Adrenal gland (tissue), 12 donors: Measurements from ENCODE around the gene SULT4A1. TPM values are rescaled to one million over a fixed set of nuclear protein-coding genes. Genes with fewer than 3 reads are reported as not detected.

Source experiments
- DNase-seq, 7 donors: peaks; one replicate each; pipeline ENCODE4 v3.0.0-alpha.2; 2019 to 2020
- H3K27ac ChIP-seq, 5 donors: fragments of 200-600 bp; sonication (generic) in 4 of 5; 1 replicate in 3 of 5; 2 replicates in 2 of 5; pipeline versions ENCODE4 v1.5.1 to v1.8.0; 2016 to 2020; ENCODE audit warnings: mild to moderate bottlenecking in 1 of 5
- H3K27me3 ChIP-seq: fragments of 200-600 bp; 2 replicates; pipeline ENCODE4 v1.8.0; 2021
- H3K36me3 ChIP-seq, 2 donors: fragments of 200-600 bp; replicated peaks in 1 of 2; 1 replicate in 1 of 2; 2 replicates in 1 of 2; pipeline versions ENCODE4 v1.5.1 to v1.8.0; 2018 to 2022
- H3K4me1 ChIP-seq, 2 donors: fragments of 200-600 bp; replicated peaks in 1 of 2; 1 replicate in 1 of 2; 2 replicates in 1 of 2; pipeline versions ENCODE4 v1.5.1 to v1.8.0; 2018 to 2021
- H3K4me3 ChIP-seq, 4 donors: fragments of 200-600 bp; sonication (generic) in 3 of 4; one replicate each; pipeline ENCODE4 v1.5.1; 2016 to 2018
- H3K9me3 ChIP-seq, 3 donors: fragments of 200-600 bp; sonication (generic) in 1 of 3; replicated peaks in 1 of 3; 1 replicate in 2 of 3; 2 replicates in 1 of 3; pipeline versions ENCODE4 v1.5.1 to v1.8.0; 2016 to 2021
- CTCF ChIP-seq, 6 experiments: fragments of 450-650 bp in 4 of 6; fragments of 200-600 bp in 2 of 6; sonication (generic) in 1 of 6; IDR thresholded peaks; 1 replicate in 5 of 6; 2 replicates in 1 of 6; pipeline versions ENCODE4 v1.5.1 to v1.8.0; 2016 to 2021; ENCODE audit warnings: antibody characterized with exemption in 6 of 6, mild to moderate bottlenecking in 2 of 6, moderate library complexity in 1 of 6
- POLR2A ChIP-seq, 2 donors: fragments of 450-650 bp; IDR thresholded peaks; one replicate each; pipeline ENCODE4 v1.6.1; 2017; ENCODE audit warnings: antibody characterized with exemption in 2 of 2, mild to moderate bottlenecking in 2 of 2, moderate library complexity in 1 of 2
- WGBS, 4 donors: extraction: QIAGEN DNeasy Blood & Tissue Kit in 2 of 4; methylation state at CpG; one replicate each; pipeline versions ENCODE4 v1.1.5 to v1.1.7; 2013 to 2017; 5-methylcytosine and 5-hydroxymethylcytosine counted together
- intact Hi-C, 2 donors: fragments of 100-400 bp; cut with DNase I; formaldehyde crosslinking; loops; one replicate each; pipeline versions ENCODE4 v1.14.1 to v1.15.0; 2022 to 2023
- polyA plus RNA-seq, 3 donors: library from polyadenylated mRNA; stranded (reverse); fragments of 200-250 nt in 2 of 3; fragments of 350-450 nt in 1 of 3; fragmentation: Illumina TruSeq in 1 of 3; extraction: RNeasy Lipid Tissue Mini Kit (QIAGEN cat#74804) in 1 of 3; gene quantifications; one replicate each; pipeline ENCODE4 v1.2.3, GENCODE V29; 2013 to 2014
- small RNA-seq, 2 donors: library from RNA; depleted of rRNA; stranded (forward); fragments of <200 nt; gene quantifications; one replicate each; pipeline ENCODE3, GENCODE V24; 2016
- total RNA-seq, 9 donors: library from RNA; depleted of rRNA in 4 of 9; stranded (reverse); fragments of >200 nt in 4 of 9; fragments of 120-200 nt in 1 of 9; fragmentation: NEBNext Ultra II Directional in 1 of 9; extraction: Animal tissue kit (Norgen Biotek cat#: 25700) in 1 of 9; gene quantifications; one replicate each; pipeline versions ENCODE4 v1.1.0 to v1.2.4, GENCODE V29; 2013 to 2023
- donor health status: healthy with polysubstance abuse.
- donor health status: Bipolar disorder and iron deficiency.
- donor health status: DM: yes; HTN: yes; CAD: no.
- donor health status: DM: no; HTN: no; CAD: no.
- donor health status: DM: no; HTN: no; CAD: no.
- donor health status: DM: yes; HTN: yes; CAD: no.

Gene SULT4A1
- total and polyA plus RNA-seq, 12 donors: 0.65 to 8.8 (median 2.8) TPM; not detected in 4

DNA sequence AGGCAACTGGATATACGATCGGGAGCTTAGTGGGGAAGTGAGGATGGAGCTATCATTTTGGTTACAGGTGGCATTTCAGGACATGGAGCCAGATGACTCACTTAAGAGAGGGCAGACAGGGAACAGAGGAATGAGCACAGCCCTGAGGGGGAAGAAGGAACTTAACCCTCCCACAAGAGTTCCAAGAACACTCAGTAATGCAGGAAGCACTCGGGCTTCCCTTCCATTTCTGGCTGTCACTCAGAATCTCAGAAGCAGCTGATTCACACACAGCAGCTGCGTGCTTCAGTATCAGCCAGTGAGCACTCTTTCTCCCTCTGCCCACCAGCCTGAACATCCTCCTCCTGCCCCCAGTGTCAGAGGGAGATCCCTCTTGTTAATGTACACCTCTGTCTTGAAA is 85.0 kb downstream of the SULT4A1 start:
- Histone ChIP-seq H3K27me3 (no peaks in the 10 kb centered on the region), H3K27ac (no peak overlapping the region), H3K4me1 (no peaks in the 10 kb centered on the region), H3K9me3 (no peaks in the 10 kb centered on the region), H3K36me3 (no peaks in the 10 kb centered on the region), H3K4me3 (no peak overlapping the region)
- intact Hi-C loops: no loop called here
- TF ChIP-seq CTCF (IDR thresholded peaks at IDR 0.05) (no peak), POLR2A (IDR thresholded peaks at IDR 0.05) (no peak)
- DNase-seq: no peak
- 58 to 72% (median 69%) methylated on average over 4 of the region's 4 CpGs for WGBS, 4 donors

DNA sequence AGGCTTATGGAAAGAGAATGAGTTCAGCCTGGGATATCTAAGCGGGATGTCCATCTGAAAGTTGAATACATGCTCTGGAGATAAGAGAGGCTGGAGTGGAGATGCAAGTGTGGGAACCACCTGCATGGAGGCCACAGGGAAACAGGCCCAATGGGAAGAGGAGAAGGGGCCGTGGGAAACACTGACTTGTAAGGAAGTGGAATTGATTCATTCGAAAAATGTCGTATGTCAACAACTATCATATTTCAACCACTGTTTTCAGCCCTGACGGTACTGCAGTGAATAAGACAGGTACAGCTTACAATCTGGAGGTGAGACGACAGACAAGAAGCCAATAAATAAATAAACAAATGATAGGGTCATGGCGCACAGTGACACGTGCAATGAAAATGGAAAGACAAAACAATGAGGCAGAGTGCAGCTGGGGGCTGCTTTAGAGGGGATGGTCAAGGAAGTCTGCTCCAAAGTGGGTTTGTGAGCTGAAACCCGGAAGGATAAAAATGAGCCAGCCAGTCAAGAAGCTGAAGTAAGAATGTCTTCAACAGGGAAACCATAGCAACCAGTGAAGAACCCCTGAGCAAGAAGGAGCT is 86.1 kb downstream of the SULT4A1 start:
- Histone ChIP-seq H3K27ac (no peak overlapping the region), H3K27me3 (no peaks in the 10 kb centered on the region), H3K4me1 (no peaks in the 10 kb centered on the region), H3K36me3 (no peaks in the 10 kb centered on the region), H3K4me3 (no peak overlapping the region), H3K9me3 (no peaks in the 10 kb centered on the region)
- DNase-seq: no peak
- intact Hi-C loops: no loop called here
- WGBS, 4 donors: 79 to 93% (median 92%) methylated on average over 8 to 9 of the region's 9 CpGs
- no peak for TF ChIP-seq CTCF (IDR thresholded peaks at IDR 0.05)

Small RNA genes lying within 50 kb of the gene (small RNA-seq; reads per million reads assigned to genes)
- 0 reads per million in 2 donors for gene HMGN2P9

Other genes with a start within 250 kb of the SULT4A1 start
- 1 to 10 TPM; 1.6 to 4.8 (median 2.9) TPM for gene EFCAB6, start 50.2 kb downstream of the SULT4A1 start, total RNA-seq
- 1 to 10 TPM; 1.6 to 4.8 (median 1.8) TPM for gene EFCAB6, start 50.2 kb downstream of the SULT4A1 start, polyA plus RNA-seq
- gene PNPLA5, start 29.5 kb upstream of the SULT4A1 start, total RNA-seq: not detected
- not detected for gene PNPLA5, start 29.5 kb upstream of the SULT4A1 start, polyA plus RNA-seq
- gene PNPLA3, start 61.3 kb upstream of the SULT4A1 start, total RNA-seq: 1 to 10 TPM in 3 of 9 donors, under 1 TPM in 5, not detected in 1; 0.15 to 2.9 (median 0.48) TPM
- gene PNPLA3, start 61.3 kb upstream of the SULT4A1 start, polyA plus RNA-seq: 1 to 10 TPM in 1 of 3 donors, under 1 TPM in 2; 0.27 to 4.4 (median 0.32) TPM
- gene SAMM50, start 92.9 kb upstream of the SULT4A1 start, total RNA-seq: 10 to 100 TPM; 44.9 to 85.7 (median 62.5) TPM
- 10 to 100 TPM; 15.8 to 91.5 (median 18.7) TPM for gene SAMM50, start 92.9 kb upstream of the SULT4A1 start, polyA plus RNA-seq
- gene PARVB, start 161.8 kb upstream of the SULT4A1 start, total RNA-seq: 10 to 100 TPM; 17.1 to 77.6 (median 55.4) TPM
- 10 to 100 TPM; 16.9 to 42.5 (median 23.8) TPM for gene PARVB, start 161.8 kb upstream of the SULT4A1 start, polyA plus RNA-seq